ENCODE data around the gene PLAC8. TPM values are rescaled to one million over a fixed set of nuclear protein-coding genes. Genes with fewer than 3 reads are reported as not detected.

The PLAC8 gene
- total RNA-seq, 2 donors from 2014 or later: 146 to 182 TPM

Other genes starting within 250 kb of the PLAC8 start
- gene SEC31A, start 223.6 kb downstream of the PLAC8 start, total RNA-seq: 100 to 1,000 TPM; 141 to 160 TPM
- 1 to 10 TPM; 3.5 to 4.9 TPM for gene THAP9, start 214.0 kb downstream of the PLAC8 start, total RNA-seq
- 10 to 100 TPM; 15.2 to 16.8 TPM for gene LIN54, start 103.9 kb downstream of the PLAC8 start, total RNA-seq
- gene COPS4, start 79.5 kb downstream of the PLAC8 start, total RNA-seq: 10 to 100 TPM; 24.1 to 25.4 TPM
- 1 to 10 TPM; 4.7 to 5.5 TPM for gene COQ2, start 170.1 kb upstream of the PLAC8 start, total RNA-seq
- gene HPSE, start 220.1 kb upstream of the PLAC8 start, total RNA-seq: 1 to 10 TPM; 7.1 to 8.6 TPM

Data from T-helper 17 cell (primary cell).